Measurements from ENCODE around the gene SIN3B.

SIN3B gene

GRCh38 chr19:16911046-16911445, 81.8 kb downstream of the SIN3B start:
- no peak for DNase-seq (ENCODE audit: low spot score)

GRCh38 chr19:16912780-16913179, 83.6 kb downstream of the SIN3B start:
- no peak for DNase-seq (ENCODE audit: low spot score)

GRCh38 chr19:16914421-16914820, 85.2 kb downstream of the SIN3B start:
- DNase-seq (ENCODE audit: low spot score), result no peak

- no peak for DNase-seq (ENCODE audit: low spot score)
Observed at GRCh38 chr19:16915135-16915534, 85.9 kb downstream of the SIN3B start.

GRCh38 chr19:16915734-16916133, 86.5 kb downstream of the SIN3B start:
- DNase-seq (ENCODE audit: low spot score), result no peak

- no peak for DNase-seq (ENCODE audit: low spot score)
Observed at GRCh38 chr19:16917401-16917800, 88.2 kb downstream of the SIN3B start.

GRCh38 chr19:16919496-16919895, 90.3 kb downstream of the SIN3B start:
- no peak for DNase-seq (ENCODE audit: low spot score)

- DNase-seq (ENCODE audit: low spot score), result peak; percentile 38
Observed at GRCh38 chr19:16920816-16921529, 91.8 kb downstream of the SIN3B start.

GRCh38 chr19:16921766-16922591, 92.8 kb downstream of the SIN3B start:
- no peak for DNase-seq (ENCODE audit: low spot score)

GRCh38 chr19:16922592-16922934, 93.4 kb downstream of the SIN3B start:
- DNase-seq (ENCODE audit: low spot score), result no peak

GRCh38 chr19:16922949-16923348, 93.8 kb downstream of the SIN3B start:
- DNase-seq (ENCODE audit: low spot score), result no peak

- DNase-seq (ENCODE audit: low spot score), result no peak
Observed at GRCh38 chr19:16927883-16928282, 98.7 kb downstream of the SIN3B start.

GRCh38 chr19:16928351-16928750, 99.2 kb downstream of the SIN3B start:
- no peak for DNase-seq (ENCODE audit: low spot score)

- no peak for DNase-seq (ENCODE audit: low spot score)
Observed at GRCh38 chr19:16928916-16929315, 99.7 kb downstream of the SIN3B start.

Data from kidney tubule cell (primary cell).